KG1 (cell line): ENCODE data around the gene FAM83C.
A peak's percentile ranks its signal among the peaks of the same experiment; 100 is the strongest.

Experiments
- DNase-seq: peaks from one replicate; lab custom pipeline; 2025; lab: John Stamatoyannopoulos, UW

FAM83C gene

GRCh38 chr20:35298264-35298663, 6.0 kb upstream of the FAM83C start:
- no peak for DNase-seq

DNA sequence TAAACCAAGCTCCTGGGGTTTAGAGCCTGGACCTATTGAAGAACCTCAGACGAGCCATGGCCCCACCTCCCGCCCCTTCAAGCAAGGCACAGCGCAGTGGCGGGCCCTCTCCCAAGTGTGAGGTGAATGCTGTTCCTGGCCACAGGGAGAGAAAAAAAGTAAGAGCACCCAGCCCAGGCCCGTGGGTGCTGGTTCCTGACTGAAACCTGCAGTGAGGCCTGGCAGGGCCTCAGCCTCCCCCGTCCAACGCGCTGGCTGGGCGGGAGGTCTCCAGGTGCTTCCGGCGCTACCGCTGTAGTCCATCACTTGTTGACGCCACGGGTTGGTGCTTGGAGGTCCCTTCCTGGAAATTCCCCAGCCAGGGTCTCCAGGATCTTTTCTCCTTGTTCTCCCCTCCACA, 5.5 kb upstream of the FAM83C start:
- no peak for DNase-seq

DNA sequence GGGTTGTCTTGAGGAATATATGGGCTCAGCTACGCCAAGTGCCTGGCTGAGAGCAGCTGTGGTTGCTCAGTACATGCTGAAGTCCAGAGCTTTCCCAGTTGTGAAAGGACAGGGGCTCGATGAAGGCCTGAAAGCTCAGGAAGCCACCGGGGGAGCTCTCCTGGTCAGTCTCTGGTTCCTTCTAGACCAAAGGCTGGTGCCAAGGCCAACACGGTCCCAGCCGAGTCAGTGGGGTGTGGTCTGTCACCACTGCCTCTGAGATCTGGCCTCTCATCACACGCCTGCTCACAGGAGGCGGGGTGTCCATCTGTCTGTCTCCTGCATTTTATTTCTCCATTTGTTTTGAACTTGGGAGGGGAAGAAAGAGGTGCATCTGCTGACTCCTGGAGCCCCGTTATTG, 4.9 kb upstream of the FAM83C start:
- DNase-seq, result no peak

DNA sequence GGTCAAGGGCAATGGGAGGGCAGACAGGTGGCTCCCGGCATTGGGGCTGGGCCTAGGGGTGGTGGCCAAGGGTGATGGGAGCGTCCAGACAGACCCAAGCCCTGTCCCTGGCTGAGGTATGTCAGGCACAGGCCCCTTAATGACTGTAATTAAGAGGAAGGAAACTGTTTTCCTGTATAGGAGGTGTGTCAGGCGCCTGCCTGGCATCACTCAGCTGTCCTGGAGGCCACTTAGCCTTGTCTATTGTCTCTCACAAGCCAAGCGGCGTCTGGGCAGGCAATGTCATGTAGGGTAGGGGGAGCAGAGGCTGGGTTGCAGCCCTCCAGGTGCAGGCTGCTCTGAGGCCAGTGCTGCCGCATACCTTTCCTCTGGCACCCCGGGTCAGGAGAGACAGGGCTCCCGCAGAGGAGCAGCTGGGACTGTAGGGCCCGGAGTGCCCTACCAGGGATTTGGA, 3.9 kb upstream of the FAM83C start:
- DNase-seq, result no peak

GRCh38 chr20:35295674-35296073, 3.4 kb upstream of the FAM83C start:
- no peak for DNase-seq

- DNase-seq, result no peak
Observed at GRCh38 chr20:35295058-35295457, 2.8 kb upstream of the FAM83C start.

DNA sequence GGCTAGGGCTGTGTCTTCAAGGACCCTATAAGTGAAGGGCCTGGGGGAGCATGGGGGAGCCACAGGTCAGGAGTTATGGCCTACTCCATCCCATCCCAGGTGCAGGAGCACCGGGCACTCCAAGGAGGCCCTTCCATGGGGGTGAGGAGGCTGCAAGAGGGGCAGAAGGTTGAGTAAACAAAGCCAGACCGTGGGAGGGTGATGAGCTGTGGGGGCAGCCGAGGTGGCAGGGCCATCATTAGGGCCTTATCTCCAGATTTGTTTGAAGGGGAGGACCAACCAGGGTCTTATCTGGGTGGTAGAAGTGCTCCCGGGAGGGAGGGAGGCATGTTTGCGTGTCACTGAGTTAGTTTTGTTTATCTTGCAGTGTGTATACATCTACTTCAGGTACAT, 2.1 kb upstream of the FAM83C start:
- no peak for DNase-seq

DNA sequence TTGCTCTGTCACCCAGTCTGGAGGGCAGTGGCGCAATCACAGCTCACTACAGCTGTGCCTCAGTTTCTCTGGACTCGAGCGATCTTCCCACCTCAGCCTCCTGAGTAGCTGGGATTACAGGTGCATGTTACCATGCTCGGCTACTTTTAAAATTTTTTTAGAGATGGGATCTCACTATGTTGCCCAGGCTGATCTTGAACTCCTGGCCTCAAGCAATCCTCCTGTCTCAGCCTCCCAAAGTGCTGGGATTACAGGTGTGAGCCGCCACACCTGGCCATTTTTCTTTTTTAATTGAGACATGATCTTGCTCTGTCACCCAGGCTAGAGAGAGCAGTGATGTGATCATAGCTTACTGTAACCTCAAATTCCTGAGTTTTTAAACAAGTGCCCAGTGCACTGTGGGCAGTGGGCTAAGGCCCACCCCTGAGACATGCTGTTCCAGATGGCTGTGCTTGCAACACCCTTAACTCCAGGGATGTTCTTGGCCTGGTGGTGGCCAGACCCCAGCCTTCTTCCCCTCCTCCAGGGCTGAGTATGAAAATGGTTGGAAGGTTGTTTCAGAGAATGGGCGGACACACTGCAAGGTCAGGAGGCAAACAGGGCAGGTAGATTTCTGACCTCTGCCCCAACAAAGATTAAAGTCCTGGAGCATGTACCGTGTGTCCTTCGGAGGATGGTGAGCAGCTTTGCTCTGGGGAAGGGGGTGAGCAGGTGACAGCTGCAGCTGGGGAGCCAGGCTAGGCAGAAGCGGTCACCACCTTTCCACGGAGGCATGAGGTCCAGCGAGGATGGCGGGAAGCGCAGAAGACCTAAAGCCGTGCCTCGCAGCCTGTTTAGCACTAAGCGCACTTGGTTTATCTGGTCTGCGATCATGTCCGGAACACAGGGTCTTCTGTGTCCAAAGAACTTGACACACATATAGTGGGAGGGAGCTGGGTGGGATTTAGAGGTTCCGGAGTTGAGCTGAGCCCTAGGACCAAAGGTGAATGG, 1.4 kb upstream of the FAM83C start:
- DNase-seq, result no peak

DNA sequence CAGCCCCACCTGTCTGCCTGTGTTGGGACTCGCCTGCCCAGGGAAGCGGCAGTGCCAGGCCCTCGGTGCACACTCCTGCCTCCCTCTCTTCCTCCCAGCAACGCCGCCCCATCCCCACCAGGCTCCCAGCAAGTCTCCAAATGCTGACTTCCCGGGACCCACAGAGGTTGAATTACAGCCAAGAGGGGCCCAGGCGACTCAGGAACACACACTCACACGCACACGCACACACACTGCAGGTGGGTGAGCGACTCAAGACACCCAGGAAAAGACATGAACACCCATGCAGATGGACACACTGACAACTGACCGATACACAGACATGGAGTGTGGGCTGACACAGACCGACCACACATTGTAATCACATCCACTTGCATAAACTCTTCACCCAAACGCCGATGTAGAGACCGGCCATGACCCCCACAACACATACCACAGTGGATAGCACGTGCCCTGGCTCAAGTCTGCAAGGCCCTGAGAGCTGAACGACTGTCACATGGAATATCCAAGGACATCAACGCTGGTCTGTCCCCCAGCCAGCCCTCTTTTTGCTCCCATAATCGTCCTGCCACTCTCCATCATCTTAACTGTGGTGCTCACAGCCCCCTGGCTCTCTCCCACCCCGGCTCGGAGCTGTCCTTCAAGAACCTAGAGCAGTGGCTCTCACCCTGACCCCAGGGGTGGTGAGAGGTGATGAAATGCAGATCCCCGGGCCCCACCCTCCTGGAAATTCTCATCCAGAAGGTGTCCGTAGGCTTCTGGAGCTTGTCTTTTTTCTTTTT, 470 bp upstream of the FAM83C start:
- no peak for DNase-seq

GRCh38 chr20:35290887-35291417, 1.3 kb downstream of the FAM83C start:
- no peak for DNase-seq

DNA sequence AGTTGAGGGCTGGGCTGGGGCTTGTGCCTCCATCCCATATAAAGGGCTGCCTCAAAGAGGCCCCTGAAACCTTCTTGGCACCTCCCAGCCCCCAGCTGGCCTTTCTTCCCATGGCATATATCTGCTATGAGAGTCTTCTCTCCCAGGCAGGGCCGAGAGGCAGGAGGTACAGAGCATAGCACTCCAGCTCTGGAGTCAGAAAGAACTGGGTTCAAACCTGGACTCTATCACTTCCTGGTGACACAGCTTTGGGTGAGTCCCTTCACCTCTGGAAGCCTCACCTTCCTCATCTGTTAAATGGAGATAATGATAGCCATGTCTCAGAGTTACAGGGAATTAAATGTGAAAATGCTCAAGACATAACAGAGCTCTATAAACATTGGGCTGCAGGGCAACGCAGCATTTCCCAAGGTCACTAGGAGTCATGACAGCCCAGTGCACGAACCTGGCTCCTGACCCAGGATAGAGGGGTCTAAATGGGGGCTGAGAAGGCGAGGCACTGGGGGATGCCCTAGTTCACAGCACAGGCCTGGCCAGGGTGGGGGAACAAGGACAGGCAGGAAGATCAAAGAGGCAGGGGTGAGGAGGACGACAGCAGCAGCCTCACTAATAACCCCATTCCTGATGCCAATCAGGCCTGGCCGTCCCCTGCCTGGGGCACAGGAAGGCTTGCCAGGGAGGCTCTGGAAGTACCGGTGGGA, 1.9 kb downstream of the FAM83C start:
- DNase-seq, result no peak

DNA sequence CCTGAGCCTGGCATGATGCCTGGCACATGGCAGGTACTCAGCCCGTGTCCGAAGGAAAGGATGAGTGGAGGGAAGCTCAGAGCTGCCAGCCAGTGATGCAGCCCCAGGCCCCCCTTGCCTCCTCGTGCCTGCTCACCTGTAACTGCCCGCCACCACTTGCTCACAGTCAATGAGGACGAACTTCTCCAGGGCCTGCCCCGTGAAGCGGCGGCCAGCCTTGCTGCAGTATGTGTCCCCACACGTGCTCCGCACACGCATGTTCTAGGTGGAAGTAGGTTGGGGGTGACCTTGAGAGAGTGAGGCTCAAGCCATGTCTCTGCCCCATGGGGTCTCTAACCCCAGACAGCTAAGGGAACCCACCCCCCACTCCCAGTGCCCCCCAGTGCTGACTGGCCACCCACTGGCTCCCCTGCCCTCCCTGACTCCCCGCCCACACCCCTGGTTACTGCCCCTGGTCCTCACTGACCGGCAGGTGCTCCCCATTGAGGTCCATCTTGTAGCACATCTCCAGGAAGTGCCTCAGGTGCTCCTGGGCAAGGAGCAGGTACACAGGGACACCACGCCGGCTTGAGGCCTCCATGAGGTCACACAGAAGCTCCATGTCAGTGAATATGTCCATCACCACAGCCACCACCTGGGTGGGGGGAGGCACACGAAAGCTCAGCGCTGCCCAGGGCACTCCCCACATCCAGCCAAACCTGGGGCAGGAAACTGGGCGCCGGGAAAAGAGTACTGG, 3.7 kb downstream of the FAM83C start:
- no peak for DNase-seq

DNA sequence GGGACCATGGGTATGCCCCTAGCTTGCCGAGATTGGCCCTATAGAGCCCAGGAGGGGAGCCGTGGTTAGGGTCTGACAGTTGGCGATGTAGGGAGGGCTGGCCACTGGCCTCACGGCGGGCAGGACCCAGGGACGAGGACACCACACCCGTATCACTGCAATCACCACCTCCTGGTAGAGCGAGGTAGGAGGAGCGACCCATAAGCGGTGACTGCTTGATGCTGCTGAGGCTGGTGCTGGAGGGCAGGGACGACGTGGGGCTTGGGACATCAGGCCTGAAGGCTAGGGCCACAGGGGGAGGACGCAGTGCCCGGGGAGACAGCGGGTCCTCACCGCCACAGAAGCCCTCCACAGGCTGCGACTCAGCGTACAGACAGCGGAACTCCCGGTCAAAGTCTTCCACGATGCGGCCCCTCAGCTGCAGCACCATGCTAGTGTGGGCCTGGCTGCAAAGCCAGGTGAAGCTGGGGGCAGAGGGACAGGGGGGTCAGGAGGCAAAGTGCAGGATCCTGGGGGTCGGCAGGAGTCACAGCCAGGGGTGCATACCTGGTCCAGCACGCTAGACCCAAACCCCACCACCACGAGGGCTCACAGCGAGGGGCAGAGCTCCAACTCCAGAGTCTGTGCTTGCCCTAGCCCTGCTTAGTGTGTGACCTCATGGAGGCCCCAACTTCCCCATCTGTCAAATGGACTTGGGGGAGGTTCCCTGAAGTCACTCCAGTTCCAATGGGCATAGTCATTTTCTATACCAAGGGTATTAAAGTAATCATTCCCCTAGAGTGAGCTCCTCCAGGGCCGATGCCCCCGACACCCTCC, 4.5 kb downstream of the FAM83C start:
- no peak for DNase-seq

DNA sequence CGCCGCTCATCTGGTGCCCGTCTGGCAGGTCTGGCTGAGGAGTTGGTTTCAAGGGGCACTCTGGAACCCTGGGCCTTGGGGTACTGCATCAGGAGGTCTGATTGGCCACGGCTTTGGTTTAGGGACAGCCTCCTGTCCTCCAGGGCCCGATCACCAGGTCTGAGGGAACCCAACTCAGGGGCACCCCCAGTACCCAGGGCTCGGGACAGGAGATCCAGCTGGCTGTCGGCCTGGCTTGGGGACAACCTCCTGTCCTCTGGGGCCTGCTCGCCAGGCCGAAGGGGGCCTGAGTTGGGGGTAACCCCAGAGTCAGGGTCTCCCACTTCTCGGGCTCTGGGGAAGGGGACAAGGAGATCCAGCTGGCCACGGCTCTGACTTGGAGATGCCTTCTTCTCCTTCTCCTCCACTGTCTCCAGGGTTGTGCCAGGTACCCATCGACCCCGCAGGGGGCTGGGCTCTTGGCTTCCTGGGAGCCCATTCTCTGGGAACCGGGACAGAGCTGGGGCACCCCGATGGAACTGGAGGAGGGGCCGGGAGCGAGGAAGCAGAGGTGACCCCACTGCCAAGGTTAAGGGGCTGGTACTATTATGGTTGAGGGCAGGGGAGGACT, 5.2 kb downstream of the FAM83C start:
- no peak for DNase-seq

DNA sequence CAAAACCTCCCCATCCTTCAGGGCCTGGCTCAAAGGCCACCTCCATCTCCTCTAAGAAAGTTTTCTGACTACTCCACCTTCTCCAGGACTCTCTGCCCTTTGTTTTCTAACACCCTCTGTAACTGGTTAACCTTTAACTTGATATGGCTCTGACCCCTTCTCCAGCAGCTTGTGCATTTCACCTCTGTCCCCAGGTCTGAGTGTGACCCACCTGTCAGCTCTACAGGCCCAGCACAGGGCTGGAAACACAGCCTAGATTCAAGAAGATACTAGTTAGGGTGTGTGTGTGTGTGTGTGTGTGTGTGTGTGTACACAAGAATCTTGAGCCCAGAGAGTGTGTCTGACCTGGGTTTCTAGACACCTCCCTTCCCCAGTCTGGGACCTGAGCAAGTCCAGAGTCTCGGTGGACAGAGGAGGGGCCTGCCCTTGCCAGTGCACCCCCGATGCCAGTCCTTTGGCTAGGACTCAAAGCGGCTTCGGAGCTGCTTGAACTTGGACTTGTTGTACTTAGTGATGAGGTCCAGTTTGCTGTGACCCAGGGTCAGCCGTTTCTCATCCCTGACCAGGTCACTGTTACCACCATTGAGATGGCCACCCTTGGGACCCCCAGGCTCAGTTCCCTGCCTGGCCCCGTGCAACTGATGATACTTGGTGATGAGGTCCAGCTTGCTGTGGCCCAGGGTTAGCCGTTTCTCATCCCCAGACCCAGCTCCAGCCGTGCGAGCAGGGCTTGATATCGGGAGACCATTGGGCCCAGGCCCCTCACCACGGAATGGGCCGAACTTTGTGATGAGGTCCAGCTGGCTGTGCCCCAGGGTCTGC, 5.9 kb downstream of the FAM83C start:
- no peak for DNase-seq

GRCh38 chr20:35285806-35286076, 6.5 kb downstream of the FAM83C start:
- no peak for DNase-seq

- no peak for DNase-seq
Observed at GRCh38 chr20:35284992-35285805, 7.0 kb downstream of the FAM83C start.

- DNase-seq, result peak; percentile 42
Observed at GRCh38 chr20:35284267-35284991, 7.8 kb downstream of the FAM83C start, which contains the start of gene EIF6. EIF6 (minus strand) TSS chr20:35284772; CDS start chr20:35284487, 285 bp downstream.
